Lung (tissue), 12 donors: Measurements from ENCODE around the gene TUBGCP4. TPM values are rescaled to one million over a fixed set of nuclear protein-coding genes. Genes with fewer than 3 reads are reported as not detected.

ENCODE experiments used
- ATAC-seq: fragments of 200-7000 bp; cut with Tn5 transposase; one replicate; pipeline ENCODE4 v1.9.1; 2020; ENCODE audit warnings: moderate number of reproducible peaks; ENCODE audit not compliant: insufficient read depth, low FRiP score
- DNase-seq, 3 donors: peaks; one replicate each; pipeline ENCODE4 v3.0.0-alpha.2; 2013 to 2017
- H3K27ac ChIP-seq, 2 donors: one replicate each; pipeline ENCODE4 v1.5.1; 2013; ENCODE audit warnings: mild to moderate bottlenecking in 2 of 2, moderate library complexity in 2 of 2, control low read depth in 1 of 2, inconsistent platforms in 1 of 2, low read depth in 1 of 2, low read length in 1 of 2
- H3K27me3 ChIP-seq, 3 donors: one replicate each; pipeline ENCODE4 v1.5.1; 2013; ENCODE audit warnings: low read length in 2 of 3; ENCODE audit not compliant: control insufficient read depth in 3 of 3, insufficient read depth in 3 of 3
- H3K36me3 ChIP-seq, 4 donors: one replicate each; pipeline ENCODE4 v1.5.1; 2013; ENCODE audit warnings: low read length in 4 of 4, mild to moderate bottlenecking in 1 of 4, moderate library complexity in 1 of 4; ENCODE audit not compliant: control insufficient read depth in 4 of 4, insufficient read depth in 4 of 4
- H3K4me1 ChIP-seq, 5 donors: one replicate each; pipeline ENCODE4 v1.5.1; 2013; ENCODE audit warnings: low read length in 5 of 5, mild to moderate bottlenecking in 2 of 5, moderate library complexity in 1 of 5; ENCODE audit not compliant: control insufficient read depth in 5 of 5, insufficient read depth in 5 of 5
- H3K4me3 ChIP-seq: one replicate; pipeline ENCODE4 v1.5.1; 2013; ENCODE audit warnings: mild to moderate bottlenecking, control low read depth, moderate library complexity
- H3K9ac ChIP-seq, 2 donors: one replicate each; pipeline ENCODE4 v1.5.1; 2013; ENCODE audit warnings: low read length in 2 of 2, control low read depth in 1 of 2; ENCODE audit not compliant: insufficient read depth in 1 of 2
- H3K9me3 ChIP-seq, 4 donors: one replicate each; pipeline ENCODE4 v1.5.1; 2013; ENCODE audit warnings: low read length in 3 of 4, mild to moderate bottlenecking in 1 of 4, moderate library complexity in 1 of 4; ENCODE audit not compliant: control insufficient read depth in 4 of 4, insufficient read depth in 3 of 4
- WGBS, 2 donors: extraction: QIAGEN DNeasy Blood & Tissue Kit; methylation state at CpG; one replicate each; pipeline ENCODE4 v1.1.7; 2013; 5-methylcytosine and 5-hydroxymethylcytosine counted together
- polyA plus RNA-seq, 2 donors: library from polyadenylated mRNA; stranded (reverse); fragments of 200-250 nt; gene quantifications; one replicate each; pipeline ENCODE4 v1.2.1, GENCODE V29; 2013
- total RNA-seq, 2 donors: library from RNA; depleted of rRNA in 1 of 2; stranded (reverse); fragments of >200 nt in 1 of 2; gene quantifications; one replicate each; pipeline ENCODE4 v1.2.1, GENCODE V29; 2014 to 2021
- TF ChIP-seq, protein P1 (sequence below): IDR thresholded peaks from 2 replicates; pipeline ENCODE4 v1.5.1; 2012; ENCODE audit warnings: mild to moderate bottlenecking; ENCODE audit errors: control extremely low read depth, extremely low read depth
- donor health status: control.
- donor health status: control.
- donor health status: Bipolar disorder and iron deficiency.
- donor health status: healthy.
- donor health status: DM: yes; HTN: yes; CAD: no.

TUBGCP4 gene
- total and polyA plus RNA-seq, 4 donors: 5.4 to 17.0 (median 12.1) TPM

DNA sequence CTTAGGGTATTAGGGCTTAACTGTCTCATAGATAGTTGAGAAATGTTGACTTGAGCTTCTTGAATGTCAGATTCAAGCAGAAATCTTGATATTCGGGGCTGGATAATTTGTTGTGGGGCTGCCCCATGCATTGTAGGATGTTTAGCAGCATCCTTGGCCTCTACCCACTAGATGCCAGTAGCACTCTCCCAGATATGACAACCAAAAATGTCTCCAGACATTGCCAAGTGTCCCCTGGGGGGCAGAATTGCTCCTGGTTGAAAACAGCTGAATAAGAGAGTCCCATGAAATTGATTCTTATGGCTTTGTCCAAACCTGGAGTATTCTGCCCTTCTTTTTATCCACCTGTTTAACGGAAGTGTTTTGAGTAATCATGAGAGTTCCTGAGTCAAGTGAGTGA is 24.6 kb upstream of the TUBGCP4 start:
- Histone ChIP-seq H3K27ac (no peak overlapping the region), H3K27me3 (no peaks in the 10 kb centered on the region), H3K4me3 (no peak overlapping the region), H3K4me1 (no peaks in the 10 kb centered on the region), H3K9me3 (no peaks in the 10 kb centered on the region), H3K9ac (no peak overlapping the region), H3K36me3 (peaks cover 0 to 25% (median 12%) of the 10 kb centered on the region in 4 donors)
- ATAC-seq: no peak
- DNase-seq: no peak
- TF ChIP-seq, protein P1, sequence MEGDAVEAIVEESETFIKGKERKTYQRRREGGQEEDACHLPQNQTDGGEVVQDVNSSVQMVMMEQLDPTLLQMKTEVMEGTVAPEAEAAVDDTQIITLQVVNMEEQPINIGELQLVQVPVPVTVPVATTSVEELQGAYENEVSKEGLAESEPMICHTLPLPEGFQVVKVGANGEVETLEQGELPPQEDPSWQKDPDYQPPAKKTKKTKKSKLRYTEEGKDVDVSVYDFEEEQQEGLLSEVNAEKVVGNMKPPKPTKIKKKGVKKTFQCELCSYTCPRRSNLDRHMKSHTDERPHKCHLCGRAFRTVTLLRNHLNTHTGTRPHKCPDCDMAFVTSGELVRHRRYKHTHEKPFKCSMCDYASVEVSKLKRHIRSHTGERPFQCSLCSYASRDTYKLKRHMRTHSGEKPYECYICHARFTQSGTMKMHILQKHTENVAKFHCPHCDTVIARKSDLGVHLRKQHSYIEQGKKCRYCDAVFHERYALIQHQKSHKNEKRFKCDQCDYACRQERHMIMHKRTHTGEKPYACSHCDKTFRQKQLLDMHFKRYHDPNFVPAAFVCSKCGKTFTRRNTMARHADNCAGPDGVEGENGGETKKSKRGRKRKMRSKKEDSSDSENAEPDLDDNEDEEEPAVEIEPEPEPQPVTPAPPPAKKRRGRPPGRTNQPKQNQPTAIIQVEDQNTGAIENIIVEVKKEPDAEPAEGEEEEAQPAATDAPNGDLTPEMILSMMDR: no peak
- 94% methylated on average over 2 of the region's 2 CpGs for WGBS, 2 donors

DNA sequence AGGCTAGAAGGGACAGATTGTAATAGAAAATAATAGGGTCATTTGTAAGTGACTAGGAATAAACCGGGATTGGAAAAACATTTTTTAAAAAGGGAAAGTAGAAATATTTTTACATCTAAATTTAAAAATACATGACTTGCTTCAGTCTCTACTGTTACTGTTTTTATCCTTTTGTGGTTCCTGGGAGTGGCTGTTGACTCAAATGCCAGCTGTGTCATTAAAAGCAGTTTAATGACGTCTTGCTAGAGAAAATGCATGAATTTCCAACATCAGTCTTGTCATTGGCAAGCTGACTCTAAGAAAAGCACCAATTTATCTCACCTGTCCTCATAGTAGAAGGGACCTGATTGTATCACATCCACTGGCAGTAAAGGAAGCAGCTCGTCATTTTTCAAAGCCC is 23.8 kb upstream of the TUBGCP4 start:
- no peak overlapping the region for H3K9ac ChIP-seq
- no peaks in the 10 kb centered on the region for H3K4me1 ChIP-seq
- no peaks in the 10 kb centered on the region for H3K27me3 ChIP-seq
- H3K9me3 ChIP-seq: no peaks in the 10 kb centered on the region
- H3K4me3 ChIP-seq: no peak overlapping the region
- H3K36me3 ChIP-seq: peaks cover 0 to 26% (median 13%) of the 10 kb centered on the region in 4 donors
- DNase-seq: no peak
- no peak for ATAC-seq
- TF ChIP-seq, protein P1: no peak
- 89 to 95% methylated on average over 3 of the region's 3 CpGs for WGBS, 2 donors
- H3K27ac ChIP-seq: no peak overlapping the region

DNA sequence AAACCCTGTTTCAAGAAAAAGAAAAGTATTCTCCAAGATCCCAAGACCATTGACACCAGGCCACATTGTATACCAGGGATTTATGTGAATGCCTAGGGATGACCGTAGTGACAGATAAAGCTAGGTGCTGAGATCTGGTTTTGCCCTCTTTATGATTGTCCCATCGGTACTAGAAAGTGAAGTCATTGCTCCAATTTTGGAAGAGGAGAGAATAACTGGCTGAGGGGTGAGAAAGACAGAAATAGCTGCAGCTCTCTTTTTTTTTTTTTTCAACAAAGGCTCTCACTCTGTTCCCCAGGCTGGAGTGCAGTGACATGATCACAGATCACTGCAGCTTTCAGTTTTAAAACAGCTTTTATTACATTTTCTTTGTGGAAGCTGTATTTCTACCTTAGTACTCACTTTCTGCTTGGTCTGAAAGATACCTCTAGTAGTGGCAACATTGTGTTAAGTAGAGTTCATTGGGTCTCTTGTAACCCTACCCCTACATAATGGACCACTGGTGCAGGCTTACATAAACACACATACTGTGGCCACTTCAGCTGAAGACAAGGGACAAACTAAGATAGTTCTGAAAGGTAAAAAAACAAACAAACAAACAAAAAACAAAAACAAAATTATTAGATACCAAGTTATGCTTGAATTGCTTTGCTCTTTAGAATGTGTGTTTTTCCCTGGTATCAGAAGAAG is 18.1 kb upstream of the TUBGCP4 start:
- Histone ChIP-seq H3K4me1 (peaks cover 0 to 4% (median 0%) of the 10 kb centered on the region in 5 donors), H3K27me3 (no peaks in the 10 kb centered on the region), H3K36me3 (peaks cover 3 to 19% (median 9%) of the 10 kb centered on the region in 4 donors), H3K9ac (no peak overlapping the region), H3K9me3 (peaks cover 0 to 2% (median 0%) of the 10 kb centered on the region in 4 donors), H3K4me3 (no peak overlapping the region), H3K27ac (peak overlapping the region in 1 of 2 donors; percentile 43)
- 86 to 91% methylated on average over 2 of the region's 2 CpGs for WGBS, 2 donors
- ATAC-seq (no peak), DNase-seq (no peak)
- TF ChIP-seq, protein P1: no peak

DNA sequence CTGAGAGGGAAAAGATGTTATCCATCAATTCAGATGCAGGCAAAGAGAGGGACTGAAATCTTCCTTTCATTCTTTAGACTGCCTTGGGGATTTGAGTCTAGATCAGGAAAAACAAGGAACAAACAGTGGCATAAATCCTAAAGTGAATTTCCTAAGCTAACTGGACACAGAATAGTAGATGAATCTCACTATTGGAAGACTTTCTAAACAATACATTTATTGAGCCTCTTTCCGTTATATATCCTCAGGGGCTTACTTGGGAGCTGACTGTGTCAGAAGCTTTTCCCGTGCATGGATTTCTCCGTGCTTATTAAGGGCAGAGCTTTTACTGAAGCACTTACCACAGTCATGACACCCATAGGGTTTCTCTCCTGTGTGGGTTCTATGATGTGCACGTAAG is 10.1 kb upstream of the TUBGCP4 start:
- no peaks in the 10 kb centered on the region for H3K4me1 ChIP-seq
- H3K27me3 ChIP-seq: no peaks in the 10 kb centered on the region
- no peak for ATAC-seq
- H3K27ac ChIP-seq: no peak overlapping the region
- no peak overlapping the region for H3K9ac ChIP-seq
- TF ChIP-seq, protein P1: no peak
- peaks cover 15 to 40% (median 23%) of the 10 kb centered on the region in 4 donors for H3K9me3 ChIP-seq
- no peak overlapping the region for H3K4me3 ChIP-seq
- DNase-seq: no peak
- H3K36me3 ChIP-seq: peaks cover 18 to 74% (median 49%) of the 10 kb centered on the region in 4 donors
- 87 to 99% methylated on average over 4 of the region's 4 CpGs for WGBS, 2 donors
